GM12865 (cell line): ENCODE data around the gene C1orf159.

Source experiments
- DNase-seq: peaks from one replicate; pipeline ENCODE4 v3.0.0; 2010; ENCODE audit warnings: low read depth
- H3K4me3 ChIP-seq: 2 replicates; pipeline ENCODE4 v1.5.1; 2011; ENCODE audit warnings: mild to moderate bottlenecking, low read depth, low read length, control low read depth
- TF ChIP-seq, protein P1 (sequence below): IDR thresholded peaks from 2 replicates; pipeline ENCODE4 v1.5.1; 2011; ENCODE audit warnings: low read length, control low read depth, low read depth, inconsistent platforms; ENCODE audit not compliant: insufficient read depth; ENCODE audit errors: missing control alignments

Gene C1orf159

DNA sequence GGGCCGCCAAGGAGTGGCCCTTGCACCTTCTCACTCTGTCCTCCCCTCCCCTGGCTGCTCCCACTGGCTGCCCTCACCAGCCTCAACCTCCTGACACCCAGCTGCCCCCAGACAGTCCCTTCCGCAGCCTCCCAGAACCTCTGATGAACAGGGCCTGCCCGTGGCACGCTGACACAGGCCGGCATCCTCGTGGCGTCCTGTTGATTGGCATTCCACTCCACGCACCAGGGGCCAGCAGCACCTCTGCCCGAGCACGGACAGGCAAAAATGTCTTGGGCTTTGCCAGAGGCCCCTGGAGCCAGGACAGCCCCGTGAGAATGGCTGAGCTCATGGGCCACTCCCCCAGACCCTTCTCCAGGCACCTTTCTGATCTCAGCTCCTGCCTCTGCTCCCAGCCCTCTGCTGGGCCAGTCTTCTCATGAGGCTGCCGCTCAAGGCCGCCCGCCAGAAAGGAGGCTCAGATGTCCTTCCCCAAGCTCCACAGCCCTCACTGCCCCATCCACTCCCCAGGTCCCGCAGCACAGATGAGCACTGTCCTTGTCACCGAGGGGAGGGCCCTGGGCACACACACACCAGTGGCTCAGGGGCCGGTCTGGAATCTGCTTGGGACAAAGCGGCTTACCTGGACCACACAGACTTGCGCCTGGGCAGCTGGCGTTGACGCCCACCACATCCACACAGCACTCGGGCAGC lies 26.0 kb downstream of the C1orf159 start:
- H3K4me3 ChIP-seq: no peak overlapping the region
- TF ChIP-seq, protein P1, sequence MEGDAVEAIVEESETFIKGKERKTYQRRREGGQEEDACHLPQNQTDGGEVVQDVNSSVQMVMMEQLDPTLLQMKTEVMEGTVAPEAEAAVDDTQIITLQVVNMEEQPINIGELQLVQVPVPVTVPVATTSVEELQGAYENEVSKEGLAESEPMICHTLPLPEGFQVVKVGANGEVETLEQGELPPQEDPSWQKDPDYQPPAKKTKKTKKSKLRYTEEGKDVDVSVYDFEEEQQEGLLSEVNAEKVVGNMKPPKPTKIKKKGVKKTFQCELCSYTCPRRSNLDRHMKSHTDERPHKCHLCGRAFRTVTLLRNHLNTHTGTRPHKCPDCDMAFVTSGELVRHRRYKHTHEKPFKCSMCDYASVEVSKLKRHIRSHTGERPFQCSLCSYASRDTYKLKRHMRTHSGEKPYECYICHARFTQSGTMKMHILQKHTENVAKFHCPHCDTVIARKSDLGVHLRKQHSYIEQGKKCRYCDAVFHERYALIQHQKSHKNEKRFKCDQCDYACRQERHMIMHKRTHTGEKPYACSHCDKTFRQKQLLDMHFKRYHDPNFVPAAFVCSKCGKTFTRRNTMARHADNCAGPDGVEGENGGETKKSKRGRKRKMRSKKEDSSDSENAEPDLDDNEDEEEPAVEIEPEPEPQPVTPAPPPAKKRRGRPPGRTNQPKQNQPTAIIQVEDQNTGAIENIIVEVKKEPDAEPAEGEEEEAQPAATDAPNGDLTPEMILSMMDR: no peak
- DNase-seq: no peak

DNA sequence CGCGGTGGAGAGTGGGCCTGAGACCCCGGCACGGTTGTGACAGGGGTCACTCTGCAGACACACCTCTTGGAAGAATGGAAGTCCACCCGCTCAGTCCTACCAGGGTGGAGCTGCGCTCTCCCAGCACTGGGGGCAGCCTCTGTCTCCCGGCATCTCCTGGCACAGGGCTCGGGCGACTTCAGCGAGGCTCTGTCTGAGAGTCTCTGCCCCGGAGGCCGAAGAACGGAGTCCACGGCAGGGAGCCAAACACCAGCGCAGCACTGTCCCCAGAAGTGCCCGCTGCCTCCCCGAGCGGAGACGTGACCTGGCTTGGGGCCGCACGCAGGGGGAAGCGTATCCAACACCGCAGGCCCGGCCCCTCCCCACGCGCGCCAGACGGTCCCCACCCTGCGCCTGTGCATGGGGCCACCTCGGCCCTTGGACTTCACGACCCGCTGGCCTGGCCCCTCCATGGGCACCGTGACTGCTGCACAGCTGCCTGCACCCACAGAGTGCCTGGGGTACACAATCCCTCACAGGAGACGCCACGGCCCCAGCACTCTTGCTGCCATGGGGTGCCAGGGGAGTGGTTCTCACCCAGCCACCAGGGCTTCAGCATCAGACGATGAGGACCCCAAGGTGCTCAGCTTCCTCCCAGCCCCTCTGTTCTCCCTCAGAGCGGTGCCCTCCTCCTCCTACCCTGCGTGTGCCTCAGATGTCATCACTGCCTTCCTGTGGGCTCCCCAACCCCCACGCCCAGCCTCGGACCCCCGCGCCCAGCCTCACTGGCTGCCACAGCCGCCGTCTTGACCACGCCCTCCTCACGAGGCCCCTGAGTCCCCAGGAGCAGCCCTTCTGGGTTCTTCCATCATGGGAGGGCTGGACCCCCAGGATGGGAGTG lies 26.8 kb downstream of the C1orf159 start:
- H3K4me3 ChIP-seq: no peak overlapping the region
- TF ChIP-seq, protein P1: no peak
- DNase-seq: no peak

DNA sequence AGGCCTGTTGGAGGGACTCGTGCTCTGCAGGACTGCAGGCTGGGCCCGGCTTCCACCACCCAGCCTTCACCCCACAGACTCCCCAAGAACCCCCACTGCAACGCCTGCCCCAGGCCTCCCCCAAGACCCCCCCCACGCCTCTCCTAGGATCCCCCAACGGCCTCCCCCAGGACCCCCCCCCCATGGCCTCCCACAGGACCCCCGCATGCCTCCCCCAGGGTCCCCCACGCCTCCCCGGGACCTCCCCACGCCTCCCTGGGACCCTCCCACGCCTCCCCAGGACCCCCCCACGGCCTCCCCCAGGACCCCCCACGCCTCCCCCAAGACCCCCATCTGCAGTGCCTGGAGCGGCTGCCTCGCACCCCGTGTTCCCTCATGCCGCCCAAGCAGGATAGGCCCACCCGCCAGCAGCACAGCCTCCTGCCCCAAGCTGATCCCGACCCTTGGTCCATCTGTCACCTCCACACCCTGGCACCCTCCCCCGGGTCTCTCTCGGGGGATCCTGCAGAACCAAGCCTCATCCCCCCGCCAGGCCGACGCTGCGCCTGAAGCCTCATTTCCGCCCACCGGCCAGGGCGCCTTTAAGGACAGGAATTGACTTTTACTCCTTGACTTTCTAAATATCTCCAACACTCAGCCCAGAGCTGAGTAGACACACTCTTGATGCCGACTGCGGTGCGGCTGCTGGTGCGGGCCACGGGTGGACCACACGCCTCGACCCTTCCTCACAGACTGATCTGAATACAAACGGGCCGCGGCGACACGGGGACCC lies 27.7 kb downstream of the C1orf159 start:
- no peak for DNase-seq
- H3K4me3 ChIP-seq: no peak overlapping the region
- TF ChIP-seq, protein P1: no peak

DNA sequence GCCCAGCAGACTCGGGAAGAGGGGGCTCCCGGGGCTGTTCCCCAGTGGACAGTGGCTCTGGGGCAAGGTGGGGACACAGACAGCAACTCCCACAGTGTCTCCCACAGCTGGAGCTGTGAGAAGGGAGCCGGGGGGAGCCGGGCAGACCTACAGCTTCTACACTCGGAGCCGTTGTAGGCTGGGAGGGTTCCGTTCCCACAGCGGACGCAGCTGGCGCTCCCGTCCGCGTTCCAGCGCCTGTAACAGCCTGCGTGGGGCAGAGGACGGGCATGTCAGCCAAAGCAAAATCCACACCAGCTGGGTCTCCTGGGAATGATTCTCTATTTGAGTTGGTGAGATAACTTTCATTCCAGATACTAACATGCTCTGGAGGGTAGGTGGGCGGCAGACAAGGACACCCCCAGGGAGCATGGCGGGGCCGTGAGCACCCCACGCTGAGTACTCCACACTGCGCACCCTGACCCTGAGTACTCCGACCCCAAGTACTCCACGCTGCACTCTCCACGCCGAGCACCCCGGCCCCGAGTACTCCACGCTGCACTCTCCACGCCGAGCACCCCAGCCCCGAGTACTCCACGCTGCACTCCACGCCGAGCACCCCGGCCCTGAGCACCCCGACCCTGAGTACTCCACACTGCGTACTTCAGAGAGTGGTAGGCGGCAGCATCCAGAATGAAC lies 28.4 kb downstream of the C1orf159 start:
- H3K4me3 ChIP-seq: no peak overlapping the region
- TF ChIP-seq, protein P1: no peak
- no peak for DNase-seq

DNA sequence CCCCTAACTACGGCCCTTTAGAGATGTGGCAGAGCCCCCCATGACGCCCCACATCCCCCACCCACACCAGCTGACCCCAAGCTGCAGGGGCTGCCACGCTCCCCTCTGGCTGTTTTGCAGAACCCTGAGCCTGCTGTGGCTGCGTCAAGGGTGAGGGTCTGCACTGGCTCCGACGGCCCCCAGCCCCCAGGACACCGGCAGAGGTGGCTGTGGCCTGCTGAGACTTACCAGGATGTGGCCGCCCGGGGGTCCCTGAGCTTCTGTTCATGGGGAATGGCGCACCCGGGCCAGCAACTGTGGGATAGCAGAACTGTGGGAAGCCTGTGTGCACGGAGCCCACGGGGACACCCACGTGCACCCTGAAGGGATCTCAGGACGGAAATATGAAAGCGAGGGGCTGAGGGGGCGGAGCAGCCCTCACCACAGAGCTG lies 29.0 kb downstream of the C1orf159 start:
- DNase-seq: no peak
- no peak overlapping the region for H3K4me3 ChIP-seq
- TF ChIP-seq, protein P1: no peak

DNA sequence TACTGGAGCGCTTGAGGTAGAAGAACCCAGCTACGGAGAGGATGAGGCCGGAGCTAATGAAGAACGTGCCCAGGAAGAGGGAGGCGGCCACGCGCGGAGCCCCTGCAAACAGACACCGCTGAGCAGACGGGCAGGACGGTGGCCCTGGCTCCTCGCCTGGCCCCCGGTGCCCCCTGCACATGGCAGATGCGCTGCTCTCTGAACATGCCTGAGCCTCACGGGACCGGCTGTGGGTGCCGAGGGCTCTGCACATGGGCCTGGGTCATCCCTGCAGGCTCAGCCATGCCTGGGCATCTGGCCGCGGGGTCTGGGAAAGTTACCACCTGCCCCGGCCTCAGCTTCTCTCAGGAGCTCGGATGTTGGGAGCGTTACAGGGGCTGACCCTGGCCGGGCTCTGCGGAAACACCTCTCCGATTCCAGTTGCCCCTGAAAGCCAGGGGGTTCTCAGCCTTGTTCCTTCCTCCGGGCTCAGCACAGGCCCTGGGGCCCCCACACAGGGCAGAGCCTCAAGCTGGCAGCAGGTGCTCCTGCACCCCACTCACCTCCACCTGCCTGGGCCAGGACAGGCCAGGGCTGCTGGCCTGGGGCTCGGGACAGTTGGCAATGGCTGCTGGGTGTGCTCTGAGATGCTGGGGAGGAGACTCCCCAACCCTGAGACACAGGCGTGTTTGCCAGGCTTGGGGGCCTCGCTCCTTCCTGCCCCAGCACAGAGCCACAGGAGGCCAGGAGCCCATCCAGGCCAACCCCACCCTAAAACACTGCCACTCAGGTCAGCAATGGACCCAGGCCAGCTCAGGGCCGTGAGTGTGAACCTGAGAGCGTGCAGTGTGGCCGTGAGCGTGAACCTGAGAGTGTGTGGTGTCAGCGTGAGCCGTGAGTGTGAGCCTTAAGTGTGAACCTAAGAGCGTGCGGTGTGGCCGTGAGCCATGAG lies 29.7 kb downstream of the C1orf159 start:
- DNase-seq: no peak
- no peak overlapping the region for H3K4me3 ChIP-seq
- TF ChIP-seq, protein P1: no peak
